Measurements from ENCODE around the gene ERCC3. TPM values are rescaled to one million over a fixed set of nuclear protein-coding genes. Genes with fewer than 3 reads are reported as not detected.

Gene ERCC3
- polyA plus RNA-seq, 1 of the 3 experiments (the other 2 are of a cell fraction), result 84.8 TPM

DNA sequence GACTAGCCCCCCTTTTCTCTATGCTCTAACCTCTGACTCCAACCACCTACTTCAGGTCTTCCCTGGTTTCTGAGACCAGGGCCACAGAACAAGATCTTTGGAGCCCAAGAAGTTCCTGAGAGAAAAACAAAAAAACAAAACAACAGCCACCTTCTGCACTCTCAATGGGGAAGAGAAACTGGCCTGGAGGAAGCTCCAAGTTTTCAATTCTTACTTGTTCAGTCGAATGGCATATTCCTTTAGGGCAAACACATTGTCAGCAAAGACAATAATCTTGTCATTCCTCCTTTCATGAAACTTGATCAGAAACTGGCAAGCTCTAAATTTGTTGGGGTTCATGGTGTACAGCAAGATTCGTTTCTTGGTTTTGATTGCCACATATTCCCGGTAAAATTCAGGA is 15.0 kb downstream of the ERCC3 start:
- no peak overlapping the region for H3K4me2 ChIP-seq
- DNase-seq, result no peak
- H3K4me3 ChIP-seq (ENCODE audit: low read depth in 2 of 2, low read length in 1 of 2), result no peak overlapping the region
- WGBS (ENCODE audit: low lambda C conversion rate), result 82% methylated on average over 3 of the region's 3 CpGs
- H3K36me3 ChIP-seq (replicated peaks in 1 of 2; ENCODE audit: control insufficient read depth in 1 of 2, insufficient read depth in 2 of 2, low read length in 1 of 2), result peaks cover 47 to 79% of the 10 kb centered on the region in 2 experiments
- H3K4me1 ChIP-seq (ENCODE audit: control insufficient read depth in 1 of 2, insufficient read depth in 2 of 2, low read depth in 1 of 2, low read length in 1 of 2), result no peaks in the 10 kb centered on the region
- H3K9me2 ChIP-seq, result no peaks in the 10 kb centered on the region
- no peaks in the 10 kb centered on the region for H3K27me3 ChIP-seq (ENCODE audit: insufficient read depth)
- no peaks in the 10 kb centered on the region for H3K9me3 ChIP-seq
- H3K9ac ChIP-seq, result no peak overlapping the region
- CTCF ChIA-PET, result interaction anchor here (1.0 to 1.8 kb wide), 2 partner anchors 11 to 45 kb away, joined by 3 to 7 read pairs; no protein-coding TSS in a partner anchor
- POLR2A ChIA-PET, result interaction anchor here (1.1 kb wide), 1 partner anchor 15 kb away, joined by 4 read pairs; the partner anchor contains the start of gene ERCC3
- 0 out of 2 replicates have a peak, but pooled peaks cover 8% of the 10 kb centered on the region for H4K20me1 ChIP-seq (ENCODE audit: insufficient read depth)
- peaks cover 45% of the 10 kb centered on the region for H3K79me2 ChIP-seq (ENCODE audit: insufficient read depth)
- H3K27ac ChIP-seq (ENCODE audit: low read depth in 2 of 2, low read length in 1 of 2), result no peak overlapping the region
- TF ChIP-seq ELF1 (IDR thresholded peaks at IDR 0.05) (no peak), GABPA (IDR thresholded peaks at IDR 0.05; ENCODE audit: low read depth) (no peak), GATA2 (CRISPR knock-in tag; IDR thresholded peaks at IDR 0.05) (no peak), FOSL2 (IDR thresholded peaks at IDR 0.05; ENCODE audit: borderline replicate concordance, low read depth) (no peak), MXI1 (IDR thresholded peaks at IDR 0.05; ENCODE audit: low read depth, low read length) (no peak)
- TF ChIP-seq, protein P1, sequence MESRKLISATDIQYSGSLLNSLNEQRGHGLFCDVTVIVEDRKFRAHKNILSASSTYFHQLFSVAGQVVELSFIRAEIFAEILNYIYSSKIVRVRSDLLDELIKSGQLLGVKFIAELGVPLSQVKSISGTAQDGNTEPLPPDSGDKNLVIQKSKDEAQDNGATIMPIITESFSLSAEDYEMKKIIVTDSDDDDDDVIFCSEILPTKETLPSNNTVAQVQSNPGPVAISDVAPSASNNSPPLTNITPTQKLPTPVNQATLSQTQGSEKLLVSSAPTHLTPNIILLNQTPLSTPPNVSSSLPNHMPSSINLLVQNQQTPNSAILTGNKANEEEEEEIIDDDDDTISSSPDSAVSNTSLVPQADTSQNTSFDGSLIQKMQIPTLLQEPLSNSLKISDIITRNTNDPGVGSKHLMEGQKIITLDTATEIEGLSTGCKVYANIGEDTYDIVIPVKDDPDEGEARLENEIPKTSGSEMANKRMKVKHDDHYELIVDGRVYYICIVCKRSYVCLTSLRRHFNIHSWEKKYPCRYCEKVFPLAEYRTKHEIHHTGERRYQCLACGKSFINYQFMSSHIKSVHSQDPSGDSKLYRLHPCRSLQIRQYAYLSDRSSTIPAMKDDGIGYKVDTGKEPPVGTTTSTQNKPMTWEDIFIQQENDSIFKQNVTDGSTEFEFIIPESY (IDR thresholded peaks at IDR 0.05; ENCODE audit: borderline replicate concordance, low read depth), result no peak
- no peaks in the 10 kb centered on the region for H3F3A ChIP-seq (replicated peaks; ENCODE audit: insufficient read depth)
- H2AFZ ChIP-seq (ENCODE audit: low read depth), result no peak overlapping the region

DNA sequence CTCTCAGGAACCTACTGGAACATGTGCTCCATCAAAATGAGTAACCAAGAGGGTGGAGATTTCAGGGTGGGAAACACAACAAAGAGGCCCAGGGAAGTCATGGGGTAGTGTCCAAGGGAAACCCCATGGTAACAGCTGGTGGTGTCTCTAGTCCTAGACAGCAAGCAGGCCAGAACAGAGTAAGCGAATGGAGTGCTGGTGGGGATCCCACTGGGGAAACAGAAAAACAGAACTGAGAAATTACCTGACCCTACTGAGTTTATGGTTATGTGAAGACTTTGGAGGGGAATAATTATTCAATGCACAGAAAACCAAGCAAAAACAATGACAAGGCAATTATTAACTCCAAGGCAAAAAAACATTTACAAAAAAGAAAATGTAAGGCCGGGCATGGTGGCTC is 16.9 kb downstream of the ERCC3 start:
- Histone ChIP-seq H3K9ac (no peak overlapping the region), H3K9me2 (no peaks in the 10 kb centered on the region), H3K4me1 (ENCODE audit: control insufficient read depth in 1 of 2, insufficient read depth in 2 of 2, low read depth in 1 of 2, low read length in 1 of 2) (no peaks in the 10 kb centered on the region), H3K79me2 (ENCODE audit: insufficient read depth) (peaks cover 26% of the 10 kb centered on the region), H3K36me3 (replicated peaks in 1 of 2; ENCODE audit: control insufficient read depth in 1 of 2, insufficient read depth in 2 of 2, low read length in 1 of 2) (peaks cover 54 to 73% of the 10 kb centered on the region in 2 experiments), H2AFZ (ENCODE audit: low read depth) (no peak overlapping the region), H3K9me3 (no peaks in the 10 kb centered on the region), H3K4me3 (ENCODE audit: low read depth in 2 of 2, low read length in 1 of 2) (no peak overlapping the region), H3K27me3 (ENCODE audit: insufficient read depth) (no peaks in the 10 kb centered on the region), H3F3A (replicated peaks; ENCODE audit: insufficient read depth) (no peaks in the 10 kb centered on the region), H4K20me1 (ENCODE audit: insufficient read depth) (peaks cover 7% of the 10 kb centered on the region; the same call in 1 of the 2 replicates), H3K27ac (ENCODE audit: low read depth in 2 of 2, low read length in 1 of 2) (no peak overlapping the region), H3K4me2 (no peak overlapping the region)
- ChIA-PET CTCF (no interaction called here), POLR2A (no interaction called here)
- DNase-seq, result no peak
- no peak for TF ChIP-seq NFIC (IDR thresholded peaks at IDR 0.05; ENCODE audit: borderline replicate concordance)
- TF ChIP-seq, protein P2, sequence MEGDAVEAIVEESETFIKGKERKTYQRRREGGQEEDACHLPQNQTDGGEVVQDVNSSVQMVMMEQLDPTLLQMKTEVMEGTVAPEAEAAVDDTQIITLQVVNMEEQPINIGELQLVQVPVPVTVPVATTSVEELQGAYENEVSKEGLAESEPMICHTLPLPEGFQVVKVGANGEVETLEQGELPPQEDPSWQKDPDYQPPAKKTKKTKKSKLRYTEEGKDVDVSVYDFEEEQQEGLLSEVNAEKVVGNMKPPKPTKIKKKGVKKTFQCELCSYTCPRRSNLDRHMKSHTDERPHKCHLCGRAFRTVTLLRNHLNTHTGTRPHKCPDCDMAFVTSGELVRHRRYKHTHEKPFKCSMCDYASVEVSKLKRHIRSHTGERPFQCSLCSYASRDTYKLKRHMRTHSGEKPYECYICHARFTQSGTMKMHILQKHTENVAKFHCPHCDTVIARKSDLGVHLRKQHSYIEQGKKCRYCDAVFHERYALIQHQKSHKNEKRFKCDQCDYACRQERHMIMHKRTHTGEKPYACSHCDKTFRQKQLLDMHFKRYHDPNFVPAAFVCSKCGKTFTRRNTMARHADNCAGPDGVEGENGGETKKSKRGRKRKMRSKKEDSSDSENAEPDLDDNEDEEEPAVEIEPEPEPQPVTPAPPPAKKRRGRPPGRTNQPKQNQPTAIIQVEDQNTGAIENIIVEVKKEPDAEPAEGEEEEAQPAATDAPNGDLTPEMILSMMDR (IDR thresholded peaks at IDR 0.05), result no peak
- TF ChIP-seq, protein P3, sequence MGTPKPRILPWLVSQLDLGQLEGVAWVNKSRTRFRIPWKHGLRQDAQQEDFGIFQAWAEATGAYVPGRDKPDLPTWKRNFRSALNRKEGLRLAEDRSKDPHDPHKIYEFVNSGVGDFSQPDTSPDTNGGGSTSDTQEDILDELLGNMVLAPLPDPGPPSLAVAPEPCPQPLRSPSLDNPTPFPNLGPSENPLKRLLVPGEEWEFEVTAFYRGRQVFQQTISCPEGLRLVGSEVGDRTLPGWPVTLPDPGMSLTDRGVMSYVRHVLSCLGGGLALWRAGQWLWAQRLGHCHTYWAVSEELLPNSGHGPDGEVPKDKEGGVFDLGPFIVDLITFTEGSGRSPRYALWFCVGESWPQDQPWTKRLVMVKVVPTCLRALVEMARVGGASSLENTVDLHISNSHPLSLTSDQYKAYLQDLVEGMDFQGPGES (IDR thresholded peaks at IDR 0.05; ENCODE audit: low read depth, low read length), result no peak
- no peak for TF ChIP-seq RFX5 (IDR thresholded peaks at IDR 0.05; ENCODE audit: low read length)
- no peak for TF ChIP-seq POLR2AphosphoS5 (IDR thresholded peaks at IDR 0.05; ENCODE audit: low read depth, low read length)
- TF ChIP-seq, protein P4, sequence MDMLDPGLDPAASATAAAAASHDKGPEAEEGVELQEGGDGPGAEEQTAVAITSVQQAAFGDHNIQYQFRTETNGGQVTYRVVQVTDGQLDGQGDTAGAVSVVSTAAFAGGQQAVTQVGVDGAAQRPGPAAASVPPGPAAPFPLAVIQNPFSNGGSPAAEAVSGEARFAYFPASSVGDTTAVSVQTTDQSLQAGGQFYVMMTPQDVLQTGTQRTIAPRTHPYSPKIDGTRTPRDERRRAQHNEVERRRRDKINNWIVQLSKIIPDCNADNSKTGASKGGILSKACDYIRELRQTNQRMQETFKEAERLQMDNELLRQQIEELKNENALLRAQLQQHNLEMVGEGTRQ (IDR thresholded peaks at IDR 0.05; ENCODE audit: borderline replicate concordance, low read depth, low read length), result no peak
- TF ChIP-seq GABPA (IDR thresholded peaks at IDR 0.05; ENCODE audit: low read depth), result no peak
- no peak for TF ChIP-seq GATA2 (CRISPR knock-in tag; IDR thresholded peaks at IDR 0.05)
- no peak for TF ChIP-seq SMC3 (IDR thresholded peaks at IDR 0.05; ENCODE audit: low read depth, low read length)
- TF ChIP-seq, protein P5, sequence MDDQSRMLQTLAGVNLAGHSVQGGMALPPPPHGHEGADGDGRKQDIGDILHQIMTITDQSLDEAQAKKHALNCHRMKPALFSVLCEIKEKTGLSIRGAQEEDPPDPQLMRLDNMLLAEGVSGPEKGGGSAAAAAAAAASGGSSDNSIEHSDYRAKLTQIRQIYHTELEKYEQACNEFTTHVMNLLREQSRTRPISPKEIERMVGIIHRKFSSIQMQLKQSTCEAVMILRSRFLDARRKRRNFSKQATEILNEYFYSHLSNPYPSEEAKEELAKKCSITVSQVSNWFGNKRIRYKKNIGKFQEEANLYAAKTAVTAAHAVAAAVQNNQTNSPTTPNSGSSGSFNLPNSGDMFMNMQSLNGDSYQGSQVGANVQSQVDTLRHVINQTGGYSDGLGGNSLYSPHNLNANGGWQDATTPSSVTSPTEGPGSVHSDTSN (IDR thresholded peaks at IDR 0.05), result no peak
- no peak for TF ChIP-seq TCF12 (IDR thresholded peaks at IDR 0.05)
- TF ChIP-seq TAF1 (IDR thresholded peaks at IDR 0.05; ENCODE audit: borderline replicate concordance, low read depth, low read length), result no peak
- TF ChIP-seq RXRA (IDR thresholded peaks at IDR 0.05; ENCODE audit: borderline replicate concordance, low read depth), result no peak
- WGBS (ENCODE audit: low lambda C conversion rate), result 93% methylated on average over 2 of the region's 2 CpGs
